ENCODE measurements around the gene HELT. TPM values are rescaled to one million over a fixed set of nuclear protein-coding genes. Genes with fewer than 3 reads are reported as not detected.

Gene HELT
- total RNA-seq, 1 experiment from 2014 or later = not detected

GRCh38 chr4:184991860-184992259 lies 26.4 kb upstream of the HELT start:
- Mint-ChIP-seq H3K4me3 (ENCODE audit: unreplicated experiment) (no peak overlapping the region), H3K36me3 (ENCODE audit: insufficient read depth, unreplicated experiment) (no peaks in the 10 kb centered on the region), H3K27me3 (ENCODE audit: insufficient read depth, unreplicated experiment) (no peaks in the 10 kb centered on the region), H3K4me1 (ENCODE audit: low read depth, unreplicated experiment) (no peaks in the 10 kb centered on the region), H3K9me3 (ENCODE audit: unreplicated experiment) (no peaks in the 10 kb centered on the region), H3K27ac (ENCODE audit: unreplicated experiment) (no peak overlapping the region)
- ChIA-PET CTCF (no interaction called here), POLR2A (interaction anchor here (0.5 kb wide), 1 partner anchor 342 kb away, joined by 3 read pairs; the partner anchor contains the start of genes CASP3 and PRIMPOL)
- Histone ChIP-seq H3K36me3 (ENCODE audit: control insufficient read depth, insufficient read depth, low read length) (no peaks in the 10 kb centered on the region), H3K27me3 (replicated peaks; ENCODE audit: control insufficient read depth, insufficient read depth, low read length) (no peaks in the 10 kb centered on the region), H3K9me3 (no peaks in the 10 kb centered on the region), H3K4me1 (no peaks in the 10 kb centered on the region), H3K4me3 (ENCODE audit: low read depth, low read length) (no peak overlapping the region)
- intact Hi-C loops (cut with micrococcal nuclease; ENCODE audit: unreplicated experiment) = no loop called here
- TF ChIP-seq, protein P1, sequence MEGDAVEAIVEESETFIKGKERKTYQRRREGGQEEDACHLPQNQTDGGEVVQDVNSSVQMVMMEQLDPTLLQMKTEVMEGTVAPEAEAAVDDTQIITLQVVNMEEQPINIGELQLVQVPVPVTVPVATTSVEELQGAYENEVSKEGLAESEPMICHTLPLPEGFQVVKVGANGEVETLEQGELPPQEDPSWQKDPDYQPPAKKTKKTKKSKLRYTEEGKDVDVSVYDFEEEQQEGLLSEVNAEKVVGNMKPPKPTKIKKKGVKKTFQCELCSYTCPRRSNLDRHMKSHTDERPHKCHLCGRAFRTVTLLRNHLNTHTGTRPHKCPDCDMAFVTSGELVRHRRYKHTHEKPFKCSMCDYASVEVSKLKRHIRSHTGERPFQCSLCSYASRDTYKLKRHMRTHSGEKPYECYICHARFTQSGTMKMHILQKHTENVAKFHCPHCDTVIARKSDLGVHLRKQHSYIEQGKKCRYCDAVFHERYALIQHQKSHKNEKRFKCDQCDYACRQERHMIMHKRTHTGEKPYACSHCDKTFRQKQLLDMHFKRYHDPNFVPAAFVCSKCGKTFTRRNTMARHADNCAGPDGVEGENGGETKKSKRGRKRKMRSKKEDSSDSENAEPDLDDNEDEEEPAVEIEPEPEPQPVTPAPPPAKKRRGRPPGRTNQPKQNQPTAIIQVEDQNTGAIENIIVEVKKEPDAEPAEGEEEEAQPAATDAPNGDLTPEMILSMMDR (IDR thresholded peaks at IDR 0.05; ENCODE audit: insufficient read depth in 1 of 2, low read depth in 1 of 2, low read length in 1 of 2, severe bottlenecking in 1 of 2, unreplicated experiment in 1 of 2) = no peak
- DNase-seq = no peak
- no TSS peak for BruUV-seq (replicated peaks)

- Mint-ChIP-seq H3K27me3 (ENCODE audit: insufficient read depth, unreplicated experiment) (no peaks in the 10 kb centered on the region), H3K9me3 (ENCODE audit: unreplicated experiment) (no peaks in the 10 kb centered on the region), H3K36me3 (ENCODE audit: insufficient read depth, unreplicated experiment) (no peaks in the 10 kb centered on the region), H3K4me1 (ENCODE audit: low read depth, unreplicated experiment) (no peaks in the 10 kb centered on the region), H3K27ac (ENCODE audit: unreplicated experiment) (no peak overlapping the region), H3K4me3 (ENCODE audit: unreplicated experiment) (no peak overlapping the region)
- BruUV-seq (replicated peaks) = no TSS peak
- ChIA-PET CTCF (no interaction called here), POLR2A (interaction anchor here (0.5 kb wide), 1 partner anchor 343 kb away, joined by 3 read pairs; the partner anchor contains the start of genes CASP3 and PRIMPOL)
- Histone ChIP-seq H3K4me1 (no peaks in the 10 kb centered on the region), H3K9me3 (no peaks in the 10 kb centered on the region), H3K27me3 (replicated peaks; ENCODE audit: control insufficient read depth, insufficient read depth, low read length) (no peaks in the 10 kb centered on the region), H3K4me3 (ENCODE audit: low read depth, low read length) (no peak overlapping the region), H3K36me3 (ENCODE audit: control insufficient read depth, insufficient read depth, low read length) (no peaks in the 10 kb centered on the region)
- TF ChIP-seq, protein P1 (IDR thresholded peaks at IDR 0.05; ENCODE audit: insufficient read depth in 1 of 2, low read depth in 1 of 2, low read length in 1 of 2, severe bottlenecking in 1 of 2, unreplicated experiment in 1 of 2) = no peak
- no peak for DNase-seq
- intact Hi-C loops (cut with micrococcal nuclease; ENCODE audit: unreplicated experiment) = no loop called here
Observed at GRCh38 chr4:184992422-184992821, 25.9 kb upstream of the HELT start.

GRCh38 chr4:184993247-184993646 lies 25.0 kb upstream of the HELT start:
- CTCF ChIA-PET = no interaction called here
- POLR2A ChIA-PET = no interaction called here
- no peak overlapping the region for H3K4me3 Mint-ChIP-seq (ENCODE audit: unreplicated experiment)
- Histone ChIP-seq H3K4me1 (no peaks in the 10 kb centered on the region), H3K36me3 (ENCODE audit: control insufficient read depth, insufficient read depth, low read length) (no peaks in the 10 kb centered on the region), H3K9me3 (no peaks in the 10 kb centered on the region), H3K4me3 (ENCODE audit: low read depth, low read length) (no peak overlapping the region), H3K27me3 (replicated peaks; ENCODE audit: control insufficient read depth, insufficient read depth, low read length) (no peaks in the 10 kb centered on the region)
- BruUV-seq (replicated peaks) = no TSS peak
- H3K27ac Mint-ChIP-seq (ENCODE audit: unreplicated experiment) = no peak overlapping the region
- intact Hi-C loops (cut with micrococcal nuclease; ENCODE audit: unreplicated experiment) = no loop called here
- no peaks in the 10 kb centered on the region for H3K36me3 Mint-ChIP-seq (ENCODE audit: insufficient read depth, unreplicated experiment)
- H3K27me3 Mint-ChIP-seq (ENCODE audit: insufficient read depth, unreplicated experiment) = no peaks in the 10 kb centered on the region
- TF ChIP-seq, protein P1 (IDR thresholded peaks at IDR 0.05; ENCODE audit: insufficient read depth in 1 of 2, low read depth in 1 of 2, low read length in 1 of 2, severe bottlenecking in 1 of 2, unreplicated experiment in 1 of 2) = no peak
- no peaks in the 10 kb centered on the region for H3K4me1 Mint-ChIP-seq (ENCODE audit: low read depth, unreplicated experiment)
- H3K9me3 Mint-ChIP-seq (ENCODE audit: unreplicated experiment) = no peaks in the 10 kb centered on the region
- no peak for DNase-seq

All from Caco-2 (cell line).